HepG2 (cell line): ENCODE results near the gene CCDC97. TPM values are rescaled to one million over a fixed set of nuclear protein-coding genes. Genes with fewer than 3 reads are reported as not detected.

Source experiments
- BCL3 ChIP-seq: sonication (generic); formaldehyde crosslinking; IDR thresholded peaks from 2 replicates; pipeline ENCODE4 v1.5.1; 2020; ENCODE audit warnings: mild to moderate bottlenecking, missing genetic modification reagents, moderate library complexity
- CAMTA2 ChIP-seq: sonication (generic); formaldehyde crosslinking; IDR thresholded peaks from 2 replicates; pipeline ENCODE4 v1.4.0; 2020; ENCODE audit warnings: mild to moderate bottlenecking, missing genetic modification reagents, borderline replicate concordance
- CERS6 ChIP-seq: sonication (generic); formaldehyde crosslinking; IDR thresholded peaks from 2 replicates; pipeline ENCODE4 v1.5.0; 2020; ENCODE audit warnings: missing genetic modification reagents
- HNF1B ChIP-seq: sonication (generic); formaldehyde crosslinking; IDR thresholded peaks from 2 replicates; pipeline ENCODE4 v1.5.1; 2020; ENCODE audit warnings: mild to moderate bottlenecking, moderate library complexity, missing genetic modification reagents
- MXI1 ChIP-seq: IDR thresholded peaks from 3 replicates; pipeline ENCODE4 v1.6.1; 2012; ENCODE audit warnings: low read depth, low read length, inconsistent platforms, borderline replicate concordance
- NR0B2 ChIP-seq: sonication (generic); formaldehyde crosslinking; IDR thresholded peaks from 2 replicates; pipeline ENCODE4 v1.4.0; 2020; ENCODE audit warnings: mild to moderate bottlenecking, missing genetic modification reagents
- NRL ChIP-seq: sonication (generic); formaldehyde crosslinking; IDR thresholded peaks from 2 replicates; pipeline ENCODE4 v1.5.0; 2020; ENCODE audit warnings: missing genetic modification reagents, mild to moderate bottlenecking, moderate library complexity, borderline replicate concordance
- SAP130 ChIP-seq: IDR thresholded peaks from 2 replicates; pipeline ENCODE4 v1.6.1; 2016; ENCODE audit warnings: low read depth
- TEAD3 ChIP-seq: optimal IDR thresholded peaks from 2 replicates; pipeline ENCODE3; 2016; ENCODE audit warnings: borderline replicate concordance
- TFE3 ChIP-seq: IDR thresholded peaks from 2 replicates; pipeline ENCODE4 v1.6.1; 2016
- ZBTB38 ChIP-seq: sonication (generic); formaldehyde crosslinking; IDR thresholded peaks from 2 replicates; pipeline ENCODE4 v1.5.1; 2020; ENCODE audit warnings: mild to moderate bottlenecking, missing genetic modification reagents
- ZBTB7A ChIP-seq: sonication (generic); formaldehyde crosslinking; IDR thresholded peaks from 2 replicates; pipeline ENCODE4 v1.8.0; 2022; ENCODE audit warnings: mild to moderate bottlenecking, missing genetic modification reagents
- ZNF235 ChIP-seq: sonication (generic); formaldehyde crosslinking; IDR thresholded peaks from 2 replicates; pipeline ENCODE4 v1.8.1; 2023; ENCODE audit warnings: mild to moderate bottlenecking, missing genetic modification reagents, borderline replicate concordance
- ZNF577 ChIP-seq: sonication (generic); formaldehyde crosslinking; IDR thresholded peaks from 2 replicates; pipeline ENCODE4 v1.4.0; 2020; ENCODE audit warnings: mild to moderate bottlenecking, low read depth, missing genetic modification reagents, borderline replicate concordance
- ZNF687 ChIP-seq: sonication (generic); formaldehyde crosslinking; IDR thresholded peaks from 2 replicates; pipeline ENCODE4 v1.5.1; 2020; ENCODE audit warnings: mild to moderate bottlenecking, missing genetic modification reagents, moderate library complexity
- ZNF713 ChIP-seq: sonication (generic); formaldehyde crosslinking; IDR thresholded peaks from 2 replicates; pipeline ENCODE4 v1.4.0; 2020; ENCODE audit warnings: mild to moderate bottlenecking, missing genetic modification reagents
- ZZZ3 ChIP-seq: sonication (generic); formaldehyde crosslinking; IDR thresholded peaks from 2 replicates; pipeline ENCODE4 v1.4.0; 2020; ENCODE audit warnings: missing genetic modification reagents, mild to moderate bottlenecking, borderline replicate concordance
- polyA plus RNA-seq, 8 experiments: library from polyadenylated mRNA; depleted of rRNA in 3 of 8; stranded (reverse) in 7 of 8; unstranded in 1 of 8; fragments of >200 nt; fragmentation: Illumina TruSeq in 4 of 8; extraction: Trizol in 4 of 8; gene quantifications; 2 replicates each; pipeline versions ENCODE4 v1.2.1 to v1.2.3, GENCODE V29; 2011 to 2016; ENCODE audit warnings: low read depth in 4 of 8, missing spikeins in 1 of 8, mixed read lengths in 1 of 8; ENCODE audit not compliant: insufficient read depth in 1 of 8
- total RNA-seq, 5 experiments: library from RNA; depleted of rRNA; stranded (reverse); fragments of >200 nt; fragmentation: Illumina TruSeq; extraction: Trizol; gene quantifications; 2 replicates each; pipeline ENCODE4 v1.2.3, GENCODE V29; 2016; ENCODE audit warnings: low read depth in 1 of 5

The CCDC97 gene
- total and polyA plus RNA-seq, 2 of the 13 experiments (the other 11 are each of a cell fraction or from before 2014, with no cell fraction given), result 6.2 to 7.3 TPM

- TF ChIP-seq HNF1B (CRISPR knock-in tag), result peak; percentile 25; the same call in 1 of the 2 replicates
- TF ChIP-seq ZNF577 (CRISPR knock-in tag), result no peak
- peak; percentile 41 for TF ChIP-seq ZBTB38 (CRISPR knock-in tag)
- TF ChIP-seq ZZZ3 (CRISPR knock-in tag), result no peak
- peak; percentile 67 for TF ChIP-seq ZNF687
- no peak for TF ChIP-seq NRL (CRISPR knock-in tag)
- no peak for TF ChIP-seq NR0B2
- TF ChIP-seq SAP130 (CRISPR knock-in tag), result peak; percentile 9; the same call in 1 of the 2 replicates
- TF ChIP-seq CAMTA2 (CRISPR knock-in tag), result no peak
- peak; percentile 15 for TF ChIP-seq TEAD3 (CRISPR knock-in tag)
- TF ChIP-seq CERS6, result no peak
- 0 out of 2 replicates have a peak, but pooled peaks have one; percentile 38 for TF ChIP-seq ZBTB7A
- TF ChIP-seq ZNF713, result no peak
- peak; percentile 44; the same call in 1 of the 3 replicates for TF ChIP-seq MXI1
- 0 out of 2 replicates have a peak, but pooled peaks have one; percentile 31 for TF ChIP-seq BCL3 (CRISPR knock-in tag)
- TF ChIP-seq ZNF235 (CRISPR knock-in tag), result 0 out of 2 replicates have a peak, but pooled peaks have one; percentile 33
- TF ChIP-seq TFE3 (CRISPR knock-in tag), result no peak
Measured at GRCh38 chr19:41325947-41326706, 16.2 kb downstream of the CCDC97 start (continued).
